Measurements from ENCODE around the gene TBC1D22B. TPM values are rescaled to one million over a fixed set of nuclear protein-coding genes. Genes with fewer than 3 reads are reported as not detected.

TBC1D22B gene
- total and polyA plus RNA-seq, 9 of the 15 experiments (the other 6 are each of a cell fraction or from before 2014, with no cell fraction given): 4.8 to 24.2 (median 13.5) TPM

GRCh38 chr6:37239950-37240713, 17.4 kb upstream of the TBC1D22B start (continued):
- TF ChIP-seq, protein P1, sequence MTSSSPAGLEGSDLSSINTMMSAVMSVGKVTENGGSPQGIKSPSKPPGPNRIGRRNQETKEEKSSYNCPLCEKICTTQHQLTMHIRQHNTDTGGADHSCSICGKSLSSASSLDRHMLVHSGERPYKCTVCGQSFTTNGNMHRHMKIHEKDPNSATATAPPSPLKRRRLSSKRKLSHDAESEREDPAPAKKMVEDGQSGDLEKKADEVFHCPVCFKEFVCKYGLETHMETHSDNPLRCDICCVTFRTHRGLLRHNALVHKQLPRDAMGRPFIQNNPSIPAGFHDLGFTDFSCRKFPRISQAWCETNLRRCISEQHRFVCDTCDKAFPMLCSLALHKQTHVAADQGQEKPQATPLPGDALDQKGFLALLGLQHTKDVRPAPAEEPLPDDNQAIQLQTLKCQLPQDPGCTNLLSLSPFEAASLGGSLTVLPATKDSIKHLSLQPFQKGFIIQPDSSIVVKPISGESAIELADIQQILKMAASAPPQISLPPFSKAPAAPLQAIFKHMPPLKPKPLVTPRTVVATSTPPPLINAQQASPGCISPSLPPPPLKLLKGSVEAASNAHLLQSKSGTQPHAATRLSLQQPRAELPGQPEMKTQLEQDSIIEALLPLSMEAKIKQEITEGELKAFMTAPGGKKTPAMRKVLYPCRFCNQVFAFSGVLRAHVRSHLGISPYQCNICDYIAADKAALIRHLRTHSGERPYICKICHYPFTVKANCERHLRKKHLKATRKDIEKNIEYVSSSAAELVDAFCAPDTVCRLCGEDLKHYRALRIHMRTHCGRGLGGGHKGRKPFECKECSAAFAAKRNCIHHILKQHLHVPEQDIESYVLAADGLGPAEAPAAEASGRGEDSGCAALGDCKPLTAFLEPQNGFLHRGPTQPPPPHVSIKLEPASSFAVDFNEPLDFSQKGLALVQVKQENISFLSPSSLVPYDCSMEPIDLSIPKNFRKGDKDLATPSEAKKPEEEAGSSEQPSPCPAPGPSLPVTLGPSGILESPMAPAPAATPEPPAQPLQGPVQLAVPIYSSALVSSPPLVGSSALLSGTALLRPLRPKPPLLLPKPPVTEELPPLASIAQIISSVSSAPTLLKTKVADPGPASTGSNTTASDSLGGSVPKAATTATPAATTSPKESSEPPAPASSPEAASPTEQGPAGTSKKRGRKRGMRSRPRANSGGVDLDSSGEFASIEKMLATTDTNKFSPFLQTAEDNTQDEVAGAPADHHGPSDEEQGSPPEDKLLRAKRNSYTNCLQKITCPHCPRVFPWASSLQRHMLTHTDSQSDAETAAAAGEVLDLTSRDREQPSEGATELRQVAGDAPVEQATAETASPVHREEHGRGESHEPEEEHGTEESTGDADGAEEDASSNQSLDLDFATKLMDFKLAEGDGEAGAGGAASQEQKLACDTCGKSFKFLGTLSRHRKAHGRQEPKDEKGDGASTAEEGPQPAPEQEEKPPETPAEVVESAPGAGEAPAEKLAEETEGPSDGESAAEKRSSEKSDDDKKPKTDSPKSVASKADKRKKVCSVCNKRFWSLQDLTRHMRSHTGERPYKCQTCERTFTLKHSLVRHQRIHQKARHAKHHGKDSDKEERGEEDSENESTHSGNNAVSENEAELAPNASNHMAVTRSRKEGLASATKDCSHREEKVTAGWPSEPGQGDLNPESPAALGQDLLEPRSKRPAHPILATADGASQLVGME (CRISPR knock-in tag; IDR thresholded peaks at IDR 0.05): 0 out of 2 replicates have a peak, but pooled peaks have one; percentile 54
- TF ChIP-seq ZNF764 (CRISPR knock-in tag; IDR thresholded peaks at IDR 0.05; ENCODE audit: low read depth) (no peak), ZNF785 (CRISPR knock-in tag; IDR thresholded peaks at IDR 0.05) (no peak), STAT6 (CRISPR knock-in tag; IDR thresholded peaks at IDR 0.05) (0 out of 2 replicates have a peak, but pooled peaks have one; percentile 47), BHLHE40 (IDR thresholded peaks at IDR 0.05; ENCODE audit: low read length) (no peak), ZNF316 (IDR thresholded peaks at IDR 0.05) (peak; percentile 80), RBM22 (IDR thresholded peaks at IDR 0.05; ENCODE audit: low read depth, low read length, poor library complexity, severe bottlenecking) (no peak), HMG20B (CRISPR knock-in tag; IDR thresholded peaks at IDR 0.05) (no peak), PBX2 (CRISPR knock-in tag; IDR thresholded peaks at IDR 0.05; ENCODE audit: low read depth) (no peak), PBX2 (tag; conservative IDR thresholded peaks at IDR 0.05; ENCODE audit: low read depth) (peak; percentile 64)
- TF ChIP-seq, protein P2, sequence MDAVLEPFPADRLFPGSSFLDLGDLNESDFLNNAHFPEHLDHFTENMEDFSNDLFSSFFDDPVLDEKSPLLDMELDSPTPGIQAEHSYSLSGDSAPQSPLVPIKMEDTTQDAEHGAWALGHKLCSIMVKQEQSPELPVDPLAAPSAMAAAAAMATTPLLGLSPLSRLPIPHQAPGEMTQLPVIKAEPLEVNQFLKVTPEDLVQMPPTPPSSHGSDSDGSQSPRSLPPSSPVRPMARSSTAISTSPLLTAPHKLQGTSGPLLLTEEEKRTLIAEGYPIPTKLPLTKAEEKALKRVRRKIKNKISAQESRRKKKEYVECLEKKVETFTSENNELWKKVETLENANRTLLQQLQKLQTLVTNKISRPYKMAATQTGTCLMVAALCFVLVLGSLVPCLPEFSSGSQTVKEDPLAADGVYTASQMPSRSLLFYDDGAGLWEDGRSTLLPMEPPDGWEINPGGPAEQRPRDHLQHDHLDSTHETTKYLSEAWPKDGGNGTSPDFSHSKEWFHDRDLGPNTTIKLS (IDR thresholded peaks at IDR 0.05; ENCODE audit: borderline replicate concordance, low read depth): no peak
